Body of pancreas (tissue), 4 donors: Measurements from ENCODE around the gene SYP.

ENCODE experiments used
- POLR2A ChIP-seq, 3 donors: fragments of 450-650 bp; IDR thresholded peaks; one replicate each; pipeline ENCODE4 v1.6.1; 2016; ENCODE audit warnings: antibody characterized with exemption in 3 of 3, mild to moderate bottlenecking in 2 of 3
- TF ChIP-seq, protein P1 (sequence below), 7 experiments: fragments of 450-650 bp in 4 of 7; fragments of 200-600 bp in 3 of 7; sonication (generic) in 3 of 7; IDR thresholded peaks; one replicate each; pipeline ENCODE4 v1.5.1; 2016 to 2019; ENCODE audit warnings: antibody characterized with exemption in 7 of 7

DNA sequence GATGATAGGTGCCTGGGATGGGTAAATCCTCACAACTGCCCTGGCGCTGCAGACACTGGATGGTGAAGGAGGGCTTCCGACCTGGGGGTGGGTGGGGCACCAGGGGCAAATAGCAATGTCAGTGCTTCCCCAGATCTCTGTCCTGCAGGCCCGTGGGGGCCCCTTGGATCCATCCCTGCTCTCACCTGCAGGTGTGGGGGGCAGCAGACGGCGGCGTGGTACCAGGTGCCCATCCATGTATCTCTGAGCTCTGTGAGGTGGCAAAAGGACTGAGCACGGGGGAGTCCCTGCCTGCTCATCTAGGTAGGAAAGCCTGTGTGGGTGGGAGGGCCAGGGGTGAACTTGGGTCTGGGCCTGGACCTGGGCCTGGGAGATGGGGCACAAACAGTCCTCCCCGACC, 6.5 kb upstream of the SYP start:
- TF ChIP-seq, protein P1, sequence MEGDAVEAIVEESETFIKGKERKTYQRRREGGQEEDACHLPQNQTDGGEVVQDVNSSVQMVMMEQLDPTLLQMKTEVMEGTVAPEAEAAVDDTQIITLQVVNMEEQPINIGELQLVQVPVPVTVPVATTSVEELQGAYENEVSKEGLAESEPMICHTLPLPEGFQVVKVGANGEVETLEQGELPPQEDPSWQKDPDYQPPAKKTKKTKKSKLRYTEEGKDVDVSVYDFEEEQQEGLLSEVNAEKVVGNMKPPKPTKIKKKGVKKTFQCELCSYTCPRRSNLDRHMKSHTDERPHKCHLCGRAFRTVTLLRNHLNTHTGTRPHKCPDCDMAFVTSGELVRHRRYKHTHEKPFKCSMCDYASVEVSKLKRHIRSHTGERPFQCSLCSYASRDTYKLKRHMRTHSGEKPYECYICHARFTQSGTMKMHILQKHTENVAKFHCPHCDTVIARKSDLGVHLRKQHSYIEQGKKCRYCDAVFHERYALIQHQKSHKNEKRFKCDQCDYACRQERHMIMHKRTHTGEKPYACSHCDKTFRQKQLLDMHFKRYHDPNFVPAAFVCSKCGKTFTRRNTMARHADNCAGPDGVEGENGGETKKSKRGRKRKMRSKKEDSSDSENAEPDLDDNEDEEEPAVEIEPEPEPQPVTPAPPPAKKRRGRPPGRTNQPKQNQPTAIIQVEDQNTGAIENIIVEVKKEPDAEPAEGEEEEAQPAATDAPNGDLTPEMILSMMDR (IDR thresholded peaks at IDR 0.05), result no peak
- no peak for TF ChIP-seq POLR2A (IDR thresholded peaks at IDR 0.05)
